SJSA1 (cell line): ENCODE results near the gene SCARB1. TPM values are rescaled to one million over a fixed set of nuclear protein-coding genes. Genes with fewer than 3 reads are reported as not detected.
A peak's percentile ranks its signal among the peaks of the same experiment; 100 is the strongest.

Experiments used
- DNase-seq, 2 experiments: peaks; one replicate each; pipeline ENCODE4 v3.0.0-alpha.2; 2015 to 2020; ENCODE audit warnings: low spot score in 2 of 2, low read depth in 1 of 2
- H3K27ac ChIP-seq: fragments of 250-450 bp; sonication (Bioruptor Pico); 2 replicates; pipeline ENCODE4 v1.5.1; 2020; ENCODE audit warnings: mild to moderate bottlenecking, moderate library complexity
- H3K27me3 ChIP-seq: fragments of 250-450 bp; sonication (Bioruptor Pico); replicated peaks from 2 replicates; pipeline ENCODE4 v1.5.1; 2020; ENCODE audit warnings: mild to moderate bottlenecking, moderate library complexity
- H3K36me3 ChIP-seq: fragments of 250-450 bp; sonication (Bioruptor Pico); 2 replicates; pipeline ENCODE4 v1.5.1; 2020; ENCODE audit warnings: mild to moderate bottlenecking
- H3K4me1 ChIP-seq: fragments of 250-450 bp; sonication (Bioruptor Pico); replicated peaks from 2 replicates; pipeline ENCODE4 v1.6.1; 2021; ENCODE audit warnings: mild to moderate bottlenecking
- H3K4me3 ChIP-seq: fragments of 250-450 bp; sonication (Bioruptor Pico); 2 replicates; pipeline ENCODE4 v1.5.1; 2020; ENCODE audit warnings: mild to moderate bottlenecking
- H3K9me3 ChIP-seq: fragments of 250-450 bp; sonication (Bioruptor Pico); replicated peaks from 2 replicates; pipeline ENCODE4 v1.5.1; 2020; ENCODE audit warnings: mild to moderate bottlenecking
- total RNA-seq: library from RNA; depleted of rRNA; stranded (reverse); fragments of >200 nt; shearing (Covaris generic); gene quantifications from 2 replicates; pipeline ENCODE4 v1.2.3, GENCODE V29; 2014

The SCARB1 gene
- total RNA-seq, 1 experiment from 2014 or later = 12.4 TPM

DNA sequence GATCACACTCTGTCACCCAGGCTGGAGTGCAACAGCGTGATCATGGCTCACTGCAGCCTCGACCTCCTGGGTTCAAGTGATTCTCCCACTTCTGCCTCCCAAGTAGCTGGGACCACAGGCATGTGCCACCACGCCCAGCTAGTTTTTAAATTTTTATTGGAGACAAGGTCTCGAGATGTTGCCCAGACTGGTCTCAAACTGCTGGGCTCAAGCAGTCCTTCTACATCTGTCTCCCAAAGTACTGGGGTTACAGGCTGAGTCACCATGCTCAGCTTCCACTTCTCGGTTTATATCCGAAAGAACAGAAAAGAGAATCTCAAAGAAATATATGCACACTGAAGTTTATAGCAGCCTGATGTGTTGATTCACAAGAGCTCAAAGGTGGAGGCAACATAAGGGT is 107.5 kb downstream of the SCARB1 start:
- H3K4me3 ChIP-seq = no peak overlapping the region

DNA sequence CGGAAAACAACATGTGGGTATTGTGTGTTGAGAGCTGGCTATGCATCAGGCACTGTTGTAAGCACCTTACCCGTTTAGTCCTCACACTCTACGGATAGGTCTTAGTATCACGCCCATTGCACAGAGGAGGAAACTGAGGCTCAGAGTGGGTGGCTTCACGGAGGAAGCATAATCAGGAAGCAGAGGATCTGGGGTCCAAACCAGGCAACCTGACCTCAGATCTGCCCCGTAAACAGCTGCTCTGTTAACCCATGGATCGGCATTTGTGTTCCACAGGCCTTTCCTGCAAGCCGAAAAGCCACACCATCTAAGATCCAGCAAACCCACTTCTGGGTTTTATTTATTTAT is 107.9 kb downstream of the SCARB1 start:
- Histone ChIP-seq H3K36me3 (no peaks in the 10 kb centered on the region), H3K4me1 (peaks cover 36% of the 10 kb centered on the region), H3K27ac (peak overlapping the region; percentile 61), H3K27me3 (no peaks in the 10 kb centered on the region), H3K4me3 (no peak overlapping the region), H3K9me3 (0 out of 2 replicates have a peak, but pooled peaks cover 8% of the 10 kb centered on the region)
- no peak for DNase-seq

More for the DNA sequence above, 107.5 kb downstream of the SCARB1 start:
- H3K9me3 ChIP-seq = 0 out of 2 replicates have a peak, but pooled peaks cover 8% of the 10 kb centered on the region
- DNase-seq = peak; percentile 77 to 79
- peak overlapping the region; percentile 61 for H3K27ac ChIP-seq
- no peaks in the 10 kb centered on the region for H3K36me3 ChIP-seq
- no peaks in the 10 kb centered on the region for H3K27me3 ChIP-seq
- peaks cover 36% of the 10 kb centered on the region for H3K4me1 ChIP-seq

- Histone ChIP-seq H3K4me1 (peaks cover 34% of the 10 kb centered on the region), H3K27ac (peak overlapping the region; percentile 61), H3K27me3 (no peaks in the 10 kb centered on the region), H3K36me3 (no peaks in the 10 kb centered on the region), H3K4me3 (no peak overlapping the region), H3K9me3 (0 out of 2 replicates have a peak, but pooled peaks cover 8% of the 10 kb centered on the region)
- peak; percentile 80 to 86 for DNase-seq
These were observed 108.5 kb downstream of the SCARB1 start for GRCh38 chr12:124754949-124755800.

GRCh38 chr12:124754491-124754890 is 109.2 kb downstream of the SCARB1 start:
- Histone ChIP-seq H3K27me3 (no peaks in the 10 kb centered on the region), H3K27ac (peak overlapping the region; percentile 61; the same call in 1 of the 2 replicates), H3K4me3 (no peak overlapping the region), H3K36me3 (no peaks in the 10 kb centered on the region), H3K9me3 (0 out of 2 replicates have a peak, but pooled peaks cover 8% of the 10 kb centered on the region), H3K4me1 (peaks cover 29% of the 10 kb centered on the region)
- DNase-seq = no peak

GRCh38 chr12:124753993-124754392 is 109.7 kb downstream of the SCARB1 start:
- no peaks in the 10 kb centered on the region for H3K27me3 ChIP-seq
- H3K4me3 ChIP-seq = no peak overlapping the region
- 0 out of 2 replicates have a peak, but pooled peaks cover 8% of the 10 kb centered on the region for H3K9me3 ChIP-seq
- H3K4me1 ChIP-seq = peaks cover 29% of the 10 kb centered on the region
- no peak for DNase-seq
- H3K36me3 ChIP-seq = no peaks in the 10 kb centered on the region
- H3K27ac ChIP-seq = no peak overlapping the region

GRCh38 chr12:124753228-124753591 is 110.5 kb downstream of the SCARB1 start:
- DNase-seq = no peak
- peaks cover 33% of the 10 kb centered on the region for H3K4me1 ChIP-seq

DNA sequence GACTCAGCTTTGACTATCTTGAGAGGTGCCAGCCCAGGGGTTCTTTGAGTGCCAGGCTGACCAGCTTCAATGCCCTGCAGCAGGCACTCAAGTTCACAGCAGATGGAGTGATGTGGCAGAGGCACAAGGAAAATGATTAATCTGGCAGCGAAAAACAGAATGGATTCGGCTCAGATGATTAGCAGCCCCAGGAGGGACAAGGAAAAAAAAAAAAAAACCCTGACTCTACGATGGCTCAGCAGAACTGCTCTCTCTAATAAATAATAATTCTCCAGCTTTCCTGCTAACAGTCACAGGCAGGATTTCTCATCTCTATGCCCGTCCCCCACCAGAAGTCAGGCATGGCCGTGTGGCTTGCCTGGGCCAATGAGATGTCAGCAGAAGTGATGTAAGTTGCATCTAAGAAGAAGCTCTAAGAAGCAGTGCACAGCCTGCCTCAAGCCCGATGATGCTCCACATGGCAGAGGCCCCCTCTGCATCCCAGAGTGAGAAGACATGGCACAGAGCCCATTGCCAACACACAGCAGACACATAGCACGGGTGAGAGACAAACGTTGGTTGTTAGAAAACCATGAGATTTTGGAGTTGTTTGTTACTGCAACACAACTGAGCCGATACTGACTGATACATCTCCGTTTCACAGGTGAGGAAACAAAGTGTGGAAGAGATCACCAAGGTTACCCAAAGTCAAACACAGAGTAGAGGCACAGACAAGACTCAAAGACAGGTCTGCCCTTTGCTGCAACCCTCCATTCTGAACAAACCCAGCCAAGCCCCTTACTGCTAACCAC is 111.0 kb downstream of the SCARB1 start:
- no peak overlapping the region for H3K27ac ChIP-seq

More at GRCh38 chr12:124753228-124753591, 110.5 kb downstream of the SCARB1 start:
- 0 out of 2 replicates have a peak, but pooled peaks cover 8% of the 10 kb centered on the region for H3K9me3 ChIP-seq
- H3K36me3 ChIP-seq = no peaks in the 10 kb centered on the region
- no peak overlapping the region for H3K27ac ChIP-seq
- H3K4me3 ChIP-seq = no peak overlapping the region
- H3K27me3 ChIP-seq = no peaks in the 10 kb centered on the region

DNA sequence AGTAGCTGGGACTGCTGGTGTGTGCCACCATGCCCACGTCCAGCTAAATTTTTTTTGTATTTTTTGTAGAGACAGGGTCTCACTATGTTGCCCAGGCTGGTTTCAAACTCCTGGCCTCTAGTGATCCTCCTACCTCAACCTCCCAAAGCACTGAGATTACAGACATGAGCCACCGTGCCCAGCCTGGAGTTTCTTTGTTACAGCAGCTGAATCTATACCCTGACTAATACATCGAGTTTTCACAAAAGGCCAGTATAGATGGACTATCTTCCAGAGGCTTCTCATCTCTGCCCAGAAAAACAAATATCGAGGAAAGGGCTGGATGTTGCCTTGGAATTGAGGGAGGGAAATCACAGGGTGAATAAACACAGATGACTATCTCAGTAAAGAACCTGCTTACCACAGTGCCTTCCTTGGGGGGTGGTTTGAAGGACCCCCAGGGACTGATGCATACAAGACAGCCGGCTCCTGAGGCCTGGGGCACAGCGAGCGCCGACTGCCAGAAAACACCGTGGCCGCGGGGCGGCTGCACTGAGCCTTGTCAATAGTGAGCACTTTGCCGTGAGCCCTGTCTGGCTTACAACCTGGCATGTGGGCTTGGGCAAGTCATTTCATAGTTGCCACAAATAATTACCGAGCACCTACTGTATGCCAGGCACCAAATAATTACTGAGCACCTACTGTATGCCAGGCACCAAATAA is 111.9 kb downstream of the SCARB1 start:
- peaks cover 45% of the 10 kb centered on the region for H3K4me1 ChIP-seq
- no peak for DNase-seq
- no peaks in the 10 kb centered on the region for H3K27me3 ChIP-seq
- H3K27ac ChIP-seq = no peak overlapping the region
- 0 out of 2 replicates have a peak, but pooled peaks cover 4% of the 10 kb centered on the region for H3K9me3 ChIP-seq
- H3K36me3 ChIP-seq = no peaks in the 10 kb centered on the region
- no peak overlapping the region for H3K4me3 ChIP-seq

More for the DNA sequence above, 111.0 kb downstream of the SCARB1 start:
- DNase-seq = no peak
- Histone ChIP-seq H3K4me3 (no peak overlapping the region), H3K36me3 (no peaks in the 10 kb centered on the region), H3K27me3 (no peaks in the 10 kb centered on the region), H3K4me1 (peaks cover 39% of the 10 kb centered on the region), H3K9me3 (0 out of 2 replicates have a peak, but pooled peaks cover 8% of the 10 kb centered on the region)

DNA sequence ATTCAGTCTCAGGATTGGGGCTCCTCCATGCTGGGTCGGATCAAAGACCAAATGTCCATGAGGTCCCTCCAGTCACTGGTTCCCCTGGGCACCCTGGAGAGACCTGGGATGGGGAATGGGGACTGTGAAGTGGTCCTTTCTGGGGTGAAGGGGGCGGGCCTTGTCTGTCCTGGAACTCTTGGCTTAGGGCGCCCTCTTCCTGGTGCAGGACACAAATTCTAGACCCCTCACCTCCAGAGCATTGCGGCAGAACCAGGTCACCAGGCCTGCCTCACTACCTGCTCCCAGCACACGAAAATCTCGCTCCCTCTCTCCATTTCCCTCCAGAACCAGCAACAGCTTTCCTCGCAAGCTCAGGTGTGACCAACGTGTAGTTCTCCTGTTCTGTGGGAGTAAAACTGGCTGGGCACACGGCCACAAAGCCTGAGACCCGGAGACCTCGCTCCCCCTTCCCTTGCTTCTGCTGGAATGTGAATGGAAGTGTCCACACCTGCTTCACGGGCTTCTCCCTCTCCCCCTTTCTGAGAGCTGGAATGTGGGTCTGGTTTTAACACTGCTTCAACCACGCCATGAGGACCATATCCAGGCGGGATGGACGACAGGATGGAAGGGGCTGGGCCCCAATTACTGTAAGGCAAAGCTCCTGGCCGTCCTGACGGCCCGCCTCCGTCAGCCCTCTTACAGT is 112.7 kb downstream of the SCARB1 start:
- H3K9me3 ChIP-seq = 0 out of 2 replicates have a peak, but pooled peaks cover 4% of the 10 kb centered on the region
- H3K27ac ChIP-seq = no peak overlapping the region
- no peaks in the 10 kb centered on the region for H3K27me3 ChIP-seq
- DNase-seq = no peak
- H3K4me3 ChIP-seq = no peak overlapping the region
- H3K4me1 ChIP-seq = peaks cover 45% of the 10 kb centered on the region
- H3K36me3 ChIP-seq = no peaks in the 10 kb centered on the region

DNA sequence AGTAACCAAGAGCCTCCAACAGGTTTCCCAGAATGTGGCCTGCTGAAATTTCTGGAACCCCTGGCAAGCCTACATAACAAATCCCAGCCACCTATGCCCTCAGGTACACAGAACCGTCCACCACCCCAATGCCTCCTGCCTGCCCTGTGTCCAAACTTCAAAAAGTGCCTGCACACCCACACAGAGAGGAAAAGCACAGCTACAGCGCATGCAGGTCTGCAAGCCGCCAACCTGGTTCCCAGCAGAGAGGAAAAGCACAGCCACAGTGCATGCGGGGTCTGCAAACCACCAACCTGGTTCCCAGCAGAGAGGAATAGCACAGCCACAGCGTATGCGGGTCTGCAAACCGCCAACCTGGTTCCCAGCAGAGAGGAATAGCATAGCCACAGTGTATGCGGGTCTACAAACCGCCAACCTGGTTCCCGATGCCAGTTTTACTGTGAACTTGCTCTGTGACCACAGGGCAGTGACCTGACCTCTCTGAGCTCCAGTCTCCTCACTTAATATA is 113.5 kb downstream of the SCARB1 start:
- Histone ChIP-seq H3K4me1 (peaks cover 45% of the 10 kb centered on the region), H3K27me3 (no peaks in the 10 kb centered on the region), H3K36me3 (no peaks in the 10 kb centered on the region), H3K9me3 (0 out of 2 replicates have a peak, but pooled peaks cover 4% of the 10 kb centered on the region), H3K4me3 (no peak overlapping the region), H3K27ac (no peak overlapping the region)
- DNase-seq = no peak

- H3K27ac ChIP-seq = no peak overlapping the region
- no peaks in the 10 kb centered on the region for H3K36me3 ChIP-seq
- peaks cover 44% of the 10 kb centered on the region for H3K4me1 ChIP-seq
- H3K27me3 ChIP-seq = no peaks in the 10 kb centered on the region
- no peak overlapping the region for H3K4me3 ChIP-seq
- 0 out of 2 replicates have a peak, but pooled peaks cover 4% of the 10 kb centered on the region for H3K9me3 ChIP-seq
- DNase-seq = no peak
These were observed 113.9 kb downstream of the SCARB1 start for GRCh38 chr12:124749725-124750124.

GRCh38 chr12:124747426-124748161 is 116.1 kb downstream of the SCARB1 start:
- Histone ChIP-seq H3K27ac (peak overlapping the region; percentile 33), H3K36me3 (no peaks in the 10 kb centered on the region), H3K9me3 (no peaks in the 10 kb centered on the region), H3K27me3 (no peaks in the 10 kb centered on the region), H3K4me3 (no peak overlapping the region), H3K4me1 (peaks cover 38% of the 10 kb centered on the region)
- peak; percentile 77 to 83 for DNase-seq
